Medulla oblongata (tissue), 1 donor: ENCODE data around the gene BRWD1.

Experiments
- DNase-seq: peaks from one replicate; pipeline ENCODE4 v3.0.0-alpha.2; 2015; ENCODE audit errors: extremely low spot score

Gene BRWD1

GRCh38 chr21:39197448-39198233 is 115.8 kb downstream of the BRWD1 start:
- DNase-seq: no peak

- no peak for DNase-seq
These were observed 116.6 kb downstream of the BRWD1 start for GRCh38 chr21:39196838-39197237.

GRCh38 chr21:39196310-39196709 is 117.1 kb downstream of the BRWD1 start:
- no peak for DNase-seq

GRCh38 chr21:39193380-39193779 is 120.1 kb downstream of the BRWD1 start:
- DNase-seq: no peak

- DNase-seq: no peak
These were observed 123.4 kb downstream of the BRWD1 start for GRCh38 chr21:39189857-39190604.

- no peak for DNase-seq
These were observed 124.8 kb downstream of the BRWD1 start for GRCh38 chr21:39188521-39189139.

- DNase-seq: no peak
These were observed 126.3 kb downstream of the BRWD1 start for GRCh38 chr21:39187141-39187540.

GRCh38 chr21:39186676-39187075 is 126.8 kb downstream of the BRWD1 start:
- DNase-seq: no peak

GRCh38 chr21:39185157-39185556 is 128.3 kb downstream of the BRWD1 start:
- DNase-seq: no peak

- peak; percentile 28 for DNase-seq
These were observed 129.1 kb downstream of the BRWD1 start for GRCh38 chr21:39184050-39184980.

- peak; percentile 93 for DNase-seq
These were observed 130.0 kb downstream of the BRWD1 start, which contains the start of gene PSMG1 for GRCh38 chr21:39183272-39184049. PSMG1 (minus strand) TSS chr21:39183451; CDS start chr21:39183385, 66 bp downstream.

- peak; percentile 34 for DNase-seq
These were observed 130.8 kb downstream of the BRWD1 start for GRCh38 chr21:39182484-39183271.

- DNase-seq: no peak
These were observed 131.4 kb downstream of the BRWD1 start for GRCh38 chr21:39182016-39182415.

GRCh38 chr21:39181205-39181818 is 132.1 kb downstream of the BRWD1 start:
- no peak for DNase-seq

GRCh38 chr21:39180429-39181019 is 132.9 kb downstream of the BRWD1 start:
- no peak for DNase-seq

- DNase-seq: no peak
These were observed 135.0 kb downstream of the BRWD1 start for GRCh38 chr21:39178421-39178820.

- no peak for DNase-seq
These were observed 137.1 kb downstream of the BRWD1 start for GRCh38 chr21:39176271-39176709.

GRCh38 chr21:39175665-39176064 is 137.8 kb downstream of the BRWD1 start:
- DNase-seq: no peak

- no peak for DNase-seq
These were observed 138.3 kb downstream of the BRWD1 start for GRCh38 chr21:39175154-39175553.
